A549 (cell line): ENCODE data around the gene RERE. TPM values are rescaled to one million over a fixed set of nuclear protein-coding genes. Genes with fewer than 3 reads are reported as not detected.
A peak's percentile ranks its signal among the peaks of the same experiment; 100 is the strongest.

Experiments
- ATAC-seq, 2 experiments: fragments of 200-7000 bp in 1 of 2; fragments of >200 bp in 1 of 2; cut with Nextera tagmentation in 1 of 2; cut with Tn5 transposase in 1 of 2; 3 replicates each; pipeline versions ENCODE4 v1.8.0 to v1.9.1; 2018 to 2020; ENCODE audit warnings: mild to moderate bottlenecking in 1 of 2, moderate library complexity in 1 of 2
- CTCF ChIA-PET: fragments of 300-600 bp; sonication (Branson Sonifier 250); formaldehyde crosslinking; extraction: SDS; loops from one replicate; lab custom pipeline; 2021; ENCODE audit warnings: antibody characterized with exemption, inconsistent platforms; lab: Yijun Ruan, JAX
- POLR2A ChIA-PET: fragments of 350-600 bp; formaldehyde crosslinking; extraction: SDS; loops from one replicate; lab custom pipeline; 2021; ENCODE audit warnings: antibody characterized with exemption, inconsistent platforms; lab: Yijun Ruan, JAX
- DNase-seq, 2 experiments: peaks; one replicate each; pipeline versions ENCODE4 v3.0.0 to v3.0.0-alpha.2; 2011 to 2016; ENCODE audit warnings: low read depth in 1 of 2, low spot score in 1 of 2
- FAIRE-seq: peaks from 2 replicates; lab custom pipeline; 2011; peaks lifted over from hg19 to GRCh38; lab: Jason Lieb, UNC
- H3K27ac ChIP-seq, 2 experiments: fragments of >200 bp; sonication (Bioruptor Twin); formaldehyde crosslinking; 3 replicates each; pipeline ENCODE4 v1.5.1; 2016 to 2017
- H3K4me1 ChIP-seq: fragments of >200 bp; sonication (Bioruptor Twin); formaldehyde crosslinking; 3 replicates; pipeline ENCODE4 v1.6.1; 2016
- H3K4me2 ChIP-seq: fragments of >200 bp; sonication (Bioruptor Twin); formaldehyde crosslinking; 3 replicates; pipeline ENCODE4 v1.6.1; 2016
- H3K4me3 ChIP-seq: fragments of >200 bp; sonication (Bioruptor Twin); formaldehyde crosslinking; 3 replicates; pipeline ENCODE4 v1.5.1; 2016
- H3K9me3 ChIP-seq: fragments of >200 bp; sonication (Bioruptor Twin); formaldehyde crosslinking; 3 replicates; pipeline ENCODE4 v1.6.1; 2016
- BHLHE40 ChIP-seq: IDR thresholded peaks from 2 replicates; pipeline ENCODE4 v1.6.1; 2012; ENCODE audit warnings: low read depth, low read length, inconsistent platforms
- CBX2 ChIP-seq: fragments of 200-600 bp; sonication (generic); IDR thresholded peaks from 2 replicates; pipeline ENCODE4 v1.6.1; 2016; ENCODE audit warnings: low read depth, mild to moderate bottlenecking, borderline replicate concordance
- CHD2 ChIP-seq: fragments of 150-350 bp; IDR thresholded peaks from 2 replicates; pipeline ENCODE4 v1.6.1; 2014; ENCODE audit warnings: low read length; ENCODE audit not compliant: partially characterized antibody
- EHF ChIP-seq: fragments of 250-450 bp; sonication (Bioruptor Pico); IDR thresholded peaks from 2 replicates; pipeline ENCODE4 v1.5.0; 2020; ENCODE audit warnings: mild to moderate bottlenecking
- EP300 ChIP-seq, 2 experiments: fragments of >200 bp; sonication (Bioruptor Twin); formaldehyde crosslinking; IDR thresholded peaks; 2 replicates in 1 of 2; 3 replicates in 1 of 2; pipeline ENCODE4 v1.6.1; 2016 to 2017
- FOSL2 ChIP-seq, 2 experiments: fragments of 450-650 bp in 1 of 2; fragments of >200 bp in 1 of 2; sonication (Bioruptor Twin) in 1 of 2; formaldehyde crosslinking; IDR thresholded peaks; 2 replicates each; pipeline versions ENCODE4 v1.5.0 to v1.6.1; 2016 to 2020; ENCODE audit warnings: mild to moderate bottlenecking in 1 of 2, moderate library complexity in 1 of 2
- FOXS1 ChIP-seq: fragments of 250-450 bp; sonication (Bioruptor Pico); IDR thresholded peaks from 2 replicates; pipeline ENCODE4 v1.5.0; 2020; ENCODE audit warnings: mild to moderate bottlenecking, moderate library complexity
- GATA3 ChIP-seq: IDR thresholded peaks from 2 replicates; pipeline ENCODE4 v1.6.1; 2012; ENCODE audit warnings: borderline replicate concordance
- HDAC2 ChIP-seq: fragments of 200-600 bp; sonication (generic); IDR thresholded peaks from 2 replicates; pipeline ENCODE4 v1.6.1; 2016
- HMGXB4 ChIP-seq: fragments of 250-450 bp; sonication (Bioruptor Pico); IDR thresholded peaks from 2 replicates; pipeline ENCODE4 v1.5.0; 2021; ENCODE audit warnings: mild to moderate bottlenecking, moderate library complexity, borderline replicate concordance
- HOXB13 ChIP-seq: fragments of 250-450 bp; sonication (Bioruptor Pico); IDR thresholded peaks from 2 replicates; pipeline ENCODE4 v1.5.0; 2020; ENCODE audit warnings: low read depth, mild to moderate bottlenecking, moderate library complexity
- KDM1A ChIP-seq: fragments of 200-600 bp; sonication (generic); IDR thresholded peaks from 2 replicates; pipeline ENCODE4 v1.6.1; 2016; ENCODE audit warnings: low read depth, mild to moderate bottlenecking
- MYC ChIP-seq: IDR thresholded peaks from 2 replicates; pipeline ENCODE4 v1.6.1; 2012; ENCODE audit warnings: mild to moderate bottlenecking, inconsistent platforms, low read length, improper control_type of control experiment, borderline replicate concordance
- NFE2L2 ChIP-seq: fragments of 150-350 bp; conservative IDR thresholded peaks from 2 replicates; pipeline ENCODE4 v1.6.1; 2014; ENCODE audit warnings: low read length
- NPAS2 ChIP-seq: fragments of 250-450 bp; sonication (Bioruptor Pico); IDR thresholded peaks from 2 replicates; pipeline ENCODE4 v1.8.0; 2022; ENCODE audit warnings: mild to moderate bottlenecking, moderate library complexity, borderline replicate concordance
- RCOR1 ChIP-seq: fragments of 150-350 bp; IDR thresholded peaks from 2 replicates; pipeline ENCODE4 v1.6.1; 2014; ENCODE audit warnings: antibody characterized with exemption, low read length, low read depth
- REST ChIP-seq: fragments of 200-600 bp; sonication (generic); IDR thresholded peaks from 2 replicates; pipeline ENCODE4 v1.6.1; 2016; ENCODE audit warnings: antibody characterized with exemption, mild to moderate bottlenecking, moderate library complexity
- ZC3H11A ChIP-seq: fragments of 450-650 bp; IDR thresholded peaks from 2 replicates; pipeline ENCODE4 v1.6.1; 2014; ENCODE audit warnings: antibody characterized with exemption, mild to moderate bottlenecking
- WGBS: methylation state at CpG from one replicate; pipeline ENCODE4 v1.1.6; 2017; ENCODE audit errors: missing lambda C conversion rate; 5-methylcytosine and 5-hydroxymethylcytosine counted together
- polyA plus RNA-seq, 4 experiments: library from polyadenylated mRNA; depleted of rRNA in 3 of 4; stranded (reverse); fragments of >200 nt; fragmentation: RNase III in 1 of 4; extraction: RNeasy Plus Mini Kit Qiagen cat#74134 plus additional on column Dnase treatment in 1 of 4; gene quantifications; 2 replicates in 3 of 4; 3 replicates in 1 of 4; pipeline ENCODE4 v1.2.3, GENCODE V29; 2011 to 2017
- TF ChIP-seq, protein P1 (sequence below): fragments of >200 bp; sonication (Bioruptor Twin); formaldehyde crosslinking; IDR thresholded peaks from 2 replicates; pipeline ENCODE4 v1.6.1; 2016
- TF ChIP-seq, protein P2 (sequence below): IDR thresholded peaks from 2 replicates; pipeline ENCODE4 v1.6.1; 2012
- TF ChIP-seq, protein P3 (sequence below): IDR thresholded peaks from 2 replicates; pipeline ENCODE4 v1.6.1; 2012; ENCODE audit warnings: low read depth, borderline replicate concordance

Gene RERE
- polyA plus RNA-seq, 2 of the 4 experiments (the other 2 are of a cell fraction), result 12.6 to 28.6 TPM

DNA sequence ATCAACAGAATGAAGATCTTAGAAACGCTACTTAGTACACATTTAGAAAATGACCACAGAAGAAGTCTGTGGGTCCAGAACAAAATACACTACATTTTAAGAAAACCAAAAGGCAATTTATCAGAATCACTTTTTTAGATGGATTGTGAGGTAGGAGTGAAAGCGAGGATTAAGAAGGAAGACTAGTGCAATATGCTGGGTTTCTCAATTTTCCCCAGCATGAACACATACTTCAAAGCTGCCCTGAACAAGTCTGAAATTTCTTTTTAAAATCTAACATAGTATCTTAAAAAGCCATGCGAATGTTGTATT, 299.0 kb downstream of the RERE start (continued):
- no peak for TF ChIP-seq EP300 (IDR thresholded peaks at IDR 0.05)
- no peak for TF ChIP-seq ZC3H11A
- TF ChIP-seq CHD2, result no peak
- TF ChIP-seq, all 56 proteins: peak for 0

GRCh38 chr1:8517661-8518489, 299.6 kb downstream of the RERE start:
- DNase-seq, result no peak
- CTCF ChIA-PET, result no interaction called here
- FAIRE-seq, result no peak
- Histone ChIP-seq H3K4me2 (peak overlapping the region; percentile 26; the same call in 1 of the 3 replicates), H3K27ac (no peak overlapping the region), H3K4me1 (peaks cover 23% of the 10 kb centered on the region), H3K9me3 (no peaks in the 10 kb centered on the region), H3K4me3 (no peak overlapping the region)
- POLR2A ChIA-PET, result no interaction called here
- WGBS, result 76% methylated on average over 7 of the region's 7 CpGs
- TF ChIP-seq, protein P1, sequence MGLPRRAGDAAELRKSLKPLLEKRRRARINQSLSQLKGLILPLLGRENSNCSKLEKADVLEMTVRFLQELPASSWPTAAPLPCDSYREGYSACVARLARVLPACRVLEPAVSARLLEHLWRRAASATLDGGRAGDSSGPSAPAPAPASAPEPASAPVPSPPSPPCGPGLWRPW, result no peak
- TF ChIP-seq CBX2 (no peak), HOXB13 (no peak), REST (no peak), HMGXB4 (no peak), KDM1A (no peak), NPAS2 (CRISPR knock-in tag) (no peak), RCOR1 (no peak), FOXS1 (CRISPR knock-in tag) (no peak), HDAC2 (no peak)
- TF ChIP-seq, protein P2, sequence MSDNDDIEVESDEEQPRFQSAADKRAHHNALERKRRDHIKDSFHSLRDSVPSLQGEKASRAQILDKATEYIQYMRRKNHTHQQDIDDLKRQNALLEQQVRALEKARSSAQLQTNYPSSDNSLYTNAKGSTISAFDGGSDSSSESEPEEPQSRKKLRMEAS, result no peak
- TF ChIP-seq, protein P3, sequence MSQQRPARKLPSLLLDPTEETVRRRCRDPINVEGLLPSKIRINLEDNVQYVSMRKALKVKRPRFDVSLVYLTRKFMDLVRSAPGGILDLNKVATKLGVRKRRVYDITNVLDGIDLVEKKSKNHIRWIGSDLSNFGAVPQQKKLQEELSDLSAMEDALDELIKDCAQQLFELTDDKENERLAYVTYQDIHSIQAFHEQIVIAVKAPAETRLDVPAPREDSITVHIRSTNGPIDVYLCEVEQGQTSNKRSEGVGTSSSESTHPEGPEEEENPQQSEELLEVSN, result no peak
- peak in 1 of 2 experiments; percentile 51; a peak in 3 of 6 replicates for ATAC-seq

- ATAC-seq (no peak), FAIRE-seq (no peak), DNase-seq (no peak)
- POLR2A ChIA-PET, result no interaction called here
- CTCF ChIA-PET, result interaction anchor here (0.6 to 1.0 kb wide), 2 partner anchors 182 to 500 kb away, joined by 3 read pairs; no protein-coding TSS in a partner anchor
- Histone ChIP-seq H3K27ac (no peak overlapping the region), H3K4me2 (peak overlapping the region; percentile 26; the same call in 2 of the 3 replicates), H3K9me3 (no peaks in the 10 kb centered on the region), H3K4me1 (peaks cover 23% of the 10 kb centered on the region), H3K4me3 (no peak overlapping the region)
- WGBS, result 76% methylated on average over 6 of the region's 6 CpGs
- TF ChIP-seq HOXB13 (no peak), NFE2L2 (no peak), HMGXB4 (no peak), MYC (no peak), BHLHE40 (no peak), FOSL2 (IDR thresholded peaks at IDR 0.05) (no peak), FOSL2 (CRISPR knock-in tag; IDR thresholded peaks at IDR 0.05) (no peak), EHF (CRISPR knock-in tag) (no peak), GATA3 (no peak)
- TF ChIP-seq, protein P3, result no peak
These were observed 300.5 kb downstream of the RERE start for GRCh38 chr1:8516793-8517556.
